SU-DHL-6 (cell line): ENCODE data around the gene TM7SF3.

Experiments used
- CTCF ChIP-seq: fragments of 200-600 bp; sonication (generic); IDR thresholded peaks from one replicate; pipeline ENCODE4 v1.5.1; 2017; ENCODE audit warnings: antibody characterized with exemption, mild to moderate bottlenecking, low read length, moderate library complexity; ENCODE audit not compliant: insufficient read depth, poor library complexity, severe bottlenecking
- EZH2phosphoT487 ChIP-seq: fragments of 200-600 bp; sonication (generic), shearing (Covaris generic); conservative IDR thresholded peaks from 2 replicates; pipeline ENCODE4 v1.6.1; 2018; ENCODE audit warnings: mild to moderate bottlenecking, antibody characterized with exemption, low read length, moderate library complexity, mixed read lengths

DNA sequence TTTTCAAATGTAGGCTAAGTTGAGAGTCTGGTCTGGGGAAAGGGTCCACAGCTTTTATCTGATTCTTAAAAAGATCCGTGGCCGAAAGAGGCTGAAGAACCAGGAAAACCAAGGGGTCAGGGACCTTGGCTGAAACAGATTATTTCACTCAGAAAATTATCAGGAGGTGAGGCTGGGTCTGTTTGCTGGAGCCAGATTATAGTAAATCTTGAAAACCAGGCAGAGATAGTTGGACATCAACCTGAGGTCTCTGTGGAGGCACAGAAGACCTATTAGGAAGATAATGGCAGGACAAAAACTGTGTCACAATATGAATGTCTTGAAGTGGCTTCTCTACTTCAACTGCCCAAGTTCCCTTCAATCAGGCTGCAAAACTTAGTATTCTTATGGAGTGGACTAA lies 6.6 kb upstream of the TM7SF3 start:
- no peak for TF ChIP-seq CTCF
- no peak for TF ChIP-seq EZH2phosphoT487
